ENCODE results near the gene DNAI1. TPM values are rescaled to one million over a fixed set of nuclear protein-coding genes. Genes with fewer than 3 reads are reported as not detected.

DNAI1 gene
- total and polyA plus RNA-seq, 2 of the 13 experiments (the other 11 are each of a cell fraction or from before 2014, with no cell fraction given) = not detected

GRCh38 chr9:34419716-34420504 lies 38.7 kb upstream of the DNAI1 start (continued):
- TF ChIP-seq DMAP1 (CRISPR knock-in tag; IDR thresholded peaks at IDR 0.05) (no peak), SYNCRIP (IDR thresholded peaks at IDR 0.05; ENCODE audit: insufficient read depth, low read depth, low read length) (no peak), ZBTB25 (CRISPR knock-in tag; IDR thresholded peaks at IDR 0.05) (no peak), HHEX (CRISPR knock-in tag; IDR thresholded peaks at IDR 0.05) (no peak), ZBTB1 (CRISPR knock-in tag; IDR thresholded peaks at IDR 0.05; ENCODE audit: borderline replicate concordance) (no peak), GTF3A (CRISPR knock-in tag; conservative IDR thresholded peaks at IDR 0.05) (no peak), NFKB2 (CRISPR knock-in tag; IDR thresholded peaks at IDR 0.05; ENCODE audit: borderline replicate concordance) (no peak), ZNF737 (CRISPR knock-in tag; IDR thresholded peaks at IDR 0.05; ENCODE audit: borderline replicate concordance) (no peak), NCOA5 (CRISPR knock-in tag; IDR thresholded peaks at IDR 0.05) (no peak)

DNA sequence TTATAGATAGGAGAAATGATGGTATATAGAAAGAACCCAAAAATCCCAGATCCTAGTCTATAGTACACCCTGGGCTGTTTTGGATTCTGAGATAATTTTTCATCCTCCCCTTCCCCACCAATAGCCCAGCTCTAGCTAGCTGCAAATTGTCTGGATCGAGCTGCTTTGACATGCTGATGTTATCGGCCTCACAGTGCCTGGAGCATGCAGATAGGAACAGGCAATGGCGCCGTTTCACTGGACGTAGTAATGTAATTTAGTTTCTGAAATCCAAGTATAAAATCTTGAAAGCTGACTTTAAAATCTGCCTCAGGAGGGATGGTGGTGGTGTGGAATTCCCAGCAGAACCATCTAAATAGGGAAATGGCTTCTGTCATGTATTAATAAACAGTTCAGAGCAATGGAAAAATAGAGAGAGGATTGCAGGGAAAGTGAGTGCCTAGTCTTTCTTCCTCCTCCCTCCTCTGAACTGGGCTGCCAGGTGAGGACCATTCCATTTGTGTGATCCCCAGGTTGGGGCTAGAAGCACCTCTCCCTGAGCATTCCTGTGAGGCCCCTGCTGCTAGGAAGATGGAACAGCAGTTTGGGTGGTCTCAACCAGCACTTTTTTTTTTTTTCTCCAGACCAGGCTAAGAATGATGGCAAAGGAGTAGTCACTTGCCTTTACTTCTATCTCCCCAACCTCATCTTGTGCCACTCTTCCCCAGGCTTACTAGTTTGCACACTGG lies 32.1 kb upstream of the DNAI1 start:
- Histone ChIP-seq H3K36me3 (replicated peaks in 1 of 2; ENCODE audit: control insufficient read depth in 1 of 2, insufficient read depth in 2 of 2, low read length in 2 of 2) (no peaks in the 10 kb centered on the region), H3K79me2 (ENCODE audit: insufficient read depth, low read length) (no peaks in the 10 kb centered on the region), H3K27ac (ENCODE audit: extremely low read length, insufficient read depth, low read length) (no peak overlapping the region), H3K9ac (ENCODE audit: insufficient read depth, low read depth, low read length) (no peak overlapping the region), H3K9me3 (ENCODE audit: low read length) (no peaks in the 10 kb centered on the region), H4K20me1 (ENCODE audit: insufficient read depth, low read length) (0 out of 2 replicates have a peak, but pooled peaks cover 5% of the 10 kb centered on the region), H3K4me3 (replicated peaks in 1 of 3; ENCODE audit: insufficient read depth in 1 of 3, low read depth in 2 of 3, low read length in 3 of 3) (no peak overlapping the region), H3K4me1 (ENCODE audit: insufficient read depth, low read length) (peaks cover 22% of the 10 kb centered on the region), H2AFZ (ENCODE audit: low read length) (no peak overlapping the region), H3K4me2 (ENCODE audit: low read depth, low read length) (no peak overlapping the region), H3K27me3 (ENCODE audit: control insufficient read depth in 1 of 2, insufficient read depth in 2 of 2, low read length in 2 of 2) (no peaks in the 10 kb centered on the region)
- in situ Hi-C loops (cut with HindIII; ENCODE audit: extremely low pct_ligation_motif_present, low pct_unique_long_range_greater_than_20kb) = no loop called here
- POLR2A ChIA-PET = no interaction called here
- CTCF ChIA-PET (ENCODE audit: low intra/inter-chr PET ratio, low total read pairs) = no interaction called here
- intact Hi-C loops (cut with micrococcal nuclease; ENCODE audit: unreplicated experiment) = no loop called here
- WGBS (ENCODE audit: low lambda C conversion rate) = 92% methylated on average over 5 of the region's 5 CpGs
- TF ChIP-seq, protein P1, sequence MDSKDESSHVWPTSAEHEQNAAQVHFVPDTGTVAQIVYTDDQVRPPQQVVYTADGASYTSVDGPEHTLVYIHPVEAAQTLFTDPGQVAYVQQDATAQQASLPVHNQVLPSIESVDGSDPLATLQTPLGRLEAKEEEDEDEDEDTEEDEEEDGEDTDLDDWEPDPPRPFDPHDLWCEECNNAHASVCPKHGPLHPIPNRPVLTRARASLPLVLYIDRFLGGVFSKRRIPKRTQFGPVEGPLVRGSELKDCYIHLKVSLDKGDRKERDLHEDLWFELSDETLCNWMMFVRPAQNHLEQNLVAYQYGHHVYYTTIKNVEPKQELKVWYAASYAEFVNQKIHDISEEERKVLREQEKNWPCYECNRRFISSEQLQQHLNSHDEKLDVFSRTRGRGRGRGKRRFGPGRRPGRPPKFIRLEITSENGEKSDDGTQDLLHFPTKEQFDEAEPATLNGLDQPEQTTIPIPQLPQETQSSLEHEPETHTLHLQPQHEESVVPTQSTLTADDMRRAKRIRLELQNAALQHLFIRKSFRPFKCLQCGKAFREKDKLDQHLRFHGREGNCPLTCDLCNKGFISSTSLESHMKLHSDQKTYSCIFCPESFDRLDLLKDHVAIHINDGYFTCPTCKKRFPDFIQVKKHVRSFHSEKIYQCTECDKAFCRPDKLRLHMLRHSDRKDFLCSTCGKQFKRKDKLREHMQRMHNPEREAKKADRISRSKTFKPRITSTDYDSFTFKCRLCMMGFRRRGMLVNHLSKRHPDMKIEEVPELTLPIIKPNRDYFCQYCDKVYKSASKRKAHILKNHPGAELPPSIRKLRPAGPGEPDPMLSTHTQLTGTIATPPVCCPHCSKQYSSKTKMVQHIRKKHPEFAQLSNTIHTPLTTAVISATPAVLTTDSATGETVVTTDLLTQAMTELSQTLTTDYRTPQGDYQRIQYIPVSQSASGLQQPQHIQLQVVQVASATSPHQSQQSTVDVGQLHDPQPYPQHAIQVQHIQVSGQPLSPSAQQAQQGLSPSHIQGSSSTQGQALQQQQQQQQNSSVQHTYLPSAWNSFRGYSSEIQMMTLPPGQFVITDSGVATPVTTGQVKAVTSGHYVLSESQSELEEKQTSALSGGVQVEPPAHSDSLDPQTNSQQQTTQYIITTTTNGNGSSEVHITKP (CRISPR knock-in tag; IDR thresholded peaks at IDR 0.05; ENCODE audit: low read depth) = no peak
- TF ChIP-seq CCAR2 (optimal IDR thresholded peaks at IDR 0.05; ENCODE audit: low read depth, low read length) = no peak
- ATAC-seq = no peak
- BruUV-seq (replicated peaks) = no TSS peak
- no peak for DNase-seq (ENCODE audit: low spot score)
- no peak for FAIRE-seq

Data from HepG2 (cell line).